GM19099 (cell line): Measurements from ENCODE around the gene MYLK4.

Experiments
- POLR2A ChIP-seq: IDR thresholded peaks from 3 replicates; pipeline ENCODE4 v1.6.1; 2011; ENCODE audit warnings: low read depth; ENCODE audit not compliant: insufficient read length; ENCODE audit errors: extremely low read depth

The MYLK4 gene

DNA sequence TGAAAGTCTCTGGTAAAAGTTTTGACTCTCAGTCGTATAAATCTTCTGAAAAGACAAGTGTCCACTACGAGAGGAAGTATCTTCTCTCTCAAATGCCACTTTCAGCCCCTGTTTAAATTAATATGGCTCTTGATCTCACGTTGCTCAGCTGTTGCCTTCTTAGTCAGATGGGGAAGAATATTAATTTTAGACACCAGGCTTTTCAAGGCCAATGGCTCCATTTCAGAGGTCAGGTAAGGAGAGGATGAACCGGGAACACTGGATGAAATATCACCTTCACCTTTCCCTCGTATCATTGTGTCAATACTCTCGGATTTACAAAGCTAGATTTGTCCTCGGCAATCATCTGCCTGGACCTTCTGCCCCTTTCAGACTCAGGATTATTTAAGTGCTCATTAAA lies at the start of gene MYLK4:
MYLK4 (minus strand) TSS at position 91 of the 400 bp plus-strand sequence. CDS start 1,628 bp downstream, outside the sequence.
- TF ChIP-seq POLR2A, result no peak

DNA sequence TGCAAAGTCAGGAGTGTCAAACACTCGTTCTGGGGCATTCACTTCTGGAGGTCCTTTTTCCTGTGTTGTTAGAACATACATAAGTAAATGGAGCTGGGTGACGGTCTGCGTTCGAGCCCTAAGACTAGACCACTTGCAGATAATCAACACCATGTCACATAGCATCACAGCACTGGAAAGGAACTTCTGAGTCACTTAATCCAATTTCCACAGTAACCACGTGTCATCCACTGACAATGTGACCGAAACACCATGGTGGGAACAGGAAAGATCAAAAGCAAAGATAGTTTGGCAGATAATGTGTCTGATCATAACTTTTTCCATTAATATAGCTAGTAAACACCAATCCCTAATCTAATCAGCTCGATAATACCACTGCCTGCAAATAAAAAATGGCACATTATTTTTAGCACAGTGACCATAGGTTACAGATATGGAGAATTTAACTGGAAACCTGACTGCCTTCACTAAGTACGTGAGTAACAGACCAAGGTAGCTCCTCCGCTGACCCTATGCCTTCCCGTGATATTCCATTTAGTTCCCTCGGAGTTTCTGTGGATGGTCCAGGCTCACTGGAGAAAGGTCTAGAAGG lies 49.3 kb upstream of the MYLK4 start:
- no peak for TF ChIP-seq POLR2A

DNA sequence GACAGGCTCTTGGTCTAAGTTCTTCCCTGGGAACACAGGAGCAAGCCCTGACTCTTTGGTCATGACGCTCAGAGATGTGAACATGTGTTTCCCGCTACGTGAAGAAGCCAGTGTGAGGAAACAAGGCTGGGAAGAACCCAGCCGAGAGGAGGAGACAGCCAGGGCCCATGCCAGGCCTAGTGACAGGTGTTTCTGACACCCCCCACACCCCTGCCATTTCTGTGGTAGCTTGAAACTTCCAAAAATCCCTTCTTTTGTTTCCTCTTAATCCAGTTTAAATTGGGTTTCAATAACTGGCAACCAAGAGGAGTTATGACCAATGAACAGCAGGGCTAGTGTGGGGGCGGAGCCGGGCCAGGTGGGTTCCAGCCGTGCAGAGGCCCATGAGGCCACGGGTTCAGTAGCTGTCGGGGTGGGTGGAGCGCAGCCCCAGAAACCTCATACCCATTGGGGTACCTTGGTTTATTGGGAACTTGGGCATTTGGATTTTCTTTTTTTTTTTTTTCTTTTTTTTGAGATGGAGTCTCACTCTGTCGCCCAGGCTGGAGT lies 47.9 kb upstream of the MYLK4 start:
- TF ChIP-seq POLR2A, result no peak

DNA sequence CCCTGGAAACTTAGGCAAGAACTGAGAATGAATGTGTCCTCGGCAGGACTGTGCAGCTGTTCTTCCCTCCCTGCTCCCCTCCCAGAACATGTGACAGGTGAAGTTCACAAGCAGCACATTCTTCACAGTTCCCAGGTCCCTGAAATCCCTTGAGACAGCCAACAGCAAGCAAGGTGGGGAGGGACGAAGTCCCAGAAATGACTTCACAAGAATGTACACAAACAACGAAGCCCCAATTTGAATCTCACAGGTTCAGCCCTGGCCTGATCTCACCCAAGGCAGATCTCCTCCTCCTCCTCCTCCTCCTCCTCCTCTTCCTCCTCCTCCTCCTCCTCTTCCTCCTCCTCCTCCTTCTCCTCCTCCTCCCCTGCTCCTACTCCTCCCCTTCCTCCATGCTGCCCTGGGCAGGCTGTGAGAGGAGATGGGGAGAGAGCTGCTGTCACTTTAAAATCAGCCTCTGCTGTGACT lies 46.9 kb upstream of the MYLK4 start:
- no peak for TF ChIP-seq POLR2A

DNA sequence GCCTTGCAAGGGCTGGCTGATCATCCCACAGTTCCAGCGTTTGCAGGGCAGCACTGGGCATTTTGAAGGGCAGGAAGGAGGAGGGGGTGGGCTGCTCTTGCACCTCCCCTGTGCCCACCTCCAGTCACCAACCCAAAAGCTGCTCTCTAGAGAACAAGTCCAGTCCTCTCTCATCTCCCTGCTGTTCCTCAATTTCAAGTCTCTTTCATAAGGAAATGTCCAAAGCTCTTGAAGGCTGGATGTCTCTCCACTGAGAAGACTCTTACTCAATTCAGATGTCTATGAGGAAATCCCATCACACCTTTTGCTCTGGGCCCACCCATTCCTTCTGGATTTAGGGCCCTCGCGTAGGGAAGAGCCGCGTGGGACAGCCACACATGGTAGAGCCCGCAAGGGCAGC lies 46.1 kb upstream of the MYLK4 start:
- TF ChIP-seq POLR2A, result no peak

DNA sequence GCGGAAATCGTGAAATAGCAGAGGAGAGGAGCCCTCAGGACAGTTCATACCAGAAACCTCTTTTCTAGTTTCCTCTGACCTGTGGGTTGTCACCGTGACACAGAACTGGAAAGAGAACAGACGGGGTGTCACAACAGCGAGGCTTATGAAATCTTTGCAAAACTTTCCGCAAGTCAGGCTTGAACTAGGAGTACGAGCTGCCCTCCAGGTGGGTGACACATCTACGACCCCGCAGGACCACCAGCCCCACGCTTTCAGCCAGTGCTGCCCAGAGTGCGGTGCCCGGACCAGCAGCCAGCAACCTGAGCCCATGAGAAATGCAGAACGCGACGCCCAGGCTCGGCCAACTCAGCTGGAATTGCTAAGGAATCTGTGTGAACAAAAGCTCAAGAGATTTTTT lies 45.2 kb upstream of the MYLK4 start:
- TF ChIP-seq POLR2A, result no peak

DNA sequence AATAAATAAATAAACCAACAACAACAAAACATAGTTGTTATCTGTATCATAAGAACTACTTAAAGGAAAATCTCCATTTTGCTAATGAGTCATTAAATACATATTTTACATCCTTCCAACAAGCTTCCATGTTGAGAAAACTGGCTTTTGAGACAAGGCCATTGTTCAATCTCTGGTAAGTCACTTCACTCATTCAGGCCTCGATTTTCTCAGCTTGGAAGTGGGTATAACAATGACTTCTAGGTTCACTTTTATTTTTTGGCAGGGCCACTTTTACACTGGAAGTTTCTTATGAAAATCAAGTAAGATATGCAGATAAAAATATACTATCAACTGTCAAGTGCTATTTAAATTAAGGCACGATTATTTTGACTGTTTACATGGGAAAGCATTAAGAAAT lies 44.4 kb upstream of the MYLK4 start:
- TF ChIP-seq POLR2A, result no peak

DNA sequence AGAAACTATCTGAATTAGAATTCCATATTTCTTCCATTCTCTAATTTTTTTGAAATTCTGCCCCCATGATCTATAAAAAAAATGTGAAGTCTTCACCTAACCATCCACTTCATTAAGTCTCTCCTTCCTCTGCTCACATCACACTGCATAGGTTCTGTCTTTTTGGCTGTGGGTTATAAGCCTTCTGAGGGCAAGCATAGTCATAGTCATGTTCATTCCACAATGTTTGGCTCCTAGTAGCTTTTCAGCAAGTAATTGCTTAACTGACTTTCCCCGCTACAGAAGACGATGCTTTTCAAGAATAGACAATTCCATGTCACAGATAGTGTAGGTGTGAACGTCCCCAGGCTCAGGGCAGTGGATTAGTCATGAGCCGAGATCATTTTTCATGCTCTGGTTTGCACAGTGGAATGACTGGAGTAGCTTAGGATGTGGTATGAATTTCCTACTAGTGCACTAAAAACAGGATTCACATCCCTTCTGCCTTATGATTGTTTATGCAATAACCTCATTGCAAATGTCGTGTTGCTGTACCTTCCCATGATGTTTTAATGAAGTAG lies 43.5 kb upstream of the MYLK4 start:
- TF ChIP-seq POLR2A, result no peak

DNA sequence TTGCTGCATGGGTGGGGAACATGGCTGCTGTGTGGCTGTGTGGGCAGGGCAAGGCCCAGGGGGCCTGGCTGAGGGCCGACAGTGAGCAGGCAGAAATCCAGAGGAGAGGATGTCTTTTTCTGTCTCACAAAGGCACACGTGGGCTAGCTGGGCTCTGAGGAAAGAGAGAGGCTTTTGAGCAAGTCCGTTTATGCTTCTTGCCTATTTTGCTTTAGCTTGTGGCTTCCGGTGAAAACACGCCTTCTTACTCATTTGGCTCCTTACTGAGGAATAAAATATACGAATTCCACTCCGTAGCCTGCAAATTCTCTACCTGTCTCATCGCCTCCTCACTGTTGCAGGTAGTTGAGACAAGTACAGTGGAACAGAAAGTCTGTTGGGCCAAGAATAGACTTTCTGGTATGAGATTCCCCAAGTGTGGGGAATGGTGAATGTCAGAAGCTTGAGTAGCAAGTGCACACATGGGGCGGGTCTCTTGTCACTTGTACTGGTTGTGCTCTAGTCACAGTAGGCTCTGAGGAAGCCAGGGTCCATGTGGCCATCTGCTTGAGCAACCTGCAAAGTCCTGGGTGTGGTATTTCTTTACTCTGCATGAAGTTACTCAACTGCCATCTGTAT lies 42.9 kb upstream of the MYLK4 start:
- no peak for TF ChIP-seq POLR2A

DNA sequence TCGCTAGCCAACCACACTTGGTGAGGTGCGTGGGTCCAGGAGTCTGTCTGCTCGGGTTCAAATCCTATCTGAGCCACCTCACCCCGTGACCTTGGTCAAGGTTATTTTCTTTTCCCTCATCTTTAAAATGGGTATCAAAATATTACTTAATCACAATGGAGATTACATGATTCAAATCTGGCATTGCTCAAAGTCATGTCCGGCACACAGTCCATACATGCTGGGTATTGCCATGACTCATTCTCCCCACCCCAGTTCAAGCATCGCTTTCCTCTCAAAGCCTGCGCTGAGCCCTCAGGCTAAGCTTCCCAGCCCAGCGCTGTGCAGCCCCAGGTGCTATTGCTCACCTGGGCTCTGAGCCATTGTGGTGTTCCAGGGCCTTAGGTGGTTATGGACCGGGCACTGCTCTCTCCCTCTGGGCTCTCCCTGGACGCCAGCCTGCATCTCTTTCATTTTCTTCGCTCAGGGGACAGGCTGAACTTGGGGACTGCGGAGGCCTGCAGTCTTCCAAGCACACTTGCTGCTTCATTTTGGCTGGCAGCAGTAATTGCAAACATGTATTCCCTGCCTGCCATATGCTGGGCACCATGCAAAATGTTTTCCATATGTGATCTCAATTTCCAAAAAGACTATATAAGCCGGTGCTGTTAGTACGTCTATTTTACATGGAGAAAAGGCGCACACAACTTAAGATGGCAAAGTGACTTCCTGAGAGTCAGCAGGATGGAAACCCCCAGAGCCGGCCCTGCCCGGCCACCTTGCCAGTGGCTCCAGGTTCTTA lies 41.8 kb upstream of the MYLK4 start:
- no peak for TF ChIP-seq POLR2A

DNA sequence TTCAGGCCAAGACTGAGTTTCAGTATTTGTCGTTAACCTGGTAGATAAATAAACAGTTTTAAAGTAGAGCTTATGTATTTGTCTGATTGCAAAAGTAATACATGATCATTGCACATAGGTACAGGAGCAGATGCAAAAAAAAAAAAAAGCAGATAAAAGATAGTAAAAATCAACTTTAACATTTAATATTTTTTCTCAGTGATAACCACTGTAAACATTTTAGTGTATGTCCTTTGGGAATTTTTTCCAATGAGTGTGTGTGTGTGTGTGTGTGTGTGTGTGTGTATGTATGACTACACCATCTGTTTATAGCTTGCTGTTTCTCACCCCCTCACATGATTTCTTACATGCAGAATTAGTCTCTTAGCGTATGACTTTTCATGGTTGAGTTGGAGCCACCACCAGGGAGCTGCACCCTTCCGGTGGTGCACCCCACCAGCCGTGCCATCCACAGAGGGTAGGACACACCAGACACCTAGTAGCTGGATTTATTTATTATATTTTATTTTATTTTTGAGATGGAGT lies 40.8 kb upstream of the MYLK4 start:
- no peak for TF ChIP-seq POLR2A

DNA sequence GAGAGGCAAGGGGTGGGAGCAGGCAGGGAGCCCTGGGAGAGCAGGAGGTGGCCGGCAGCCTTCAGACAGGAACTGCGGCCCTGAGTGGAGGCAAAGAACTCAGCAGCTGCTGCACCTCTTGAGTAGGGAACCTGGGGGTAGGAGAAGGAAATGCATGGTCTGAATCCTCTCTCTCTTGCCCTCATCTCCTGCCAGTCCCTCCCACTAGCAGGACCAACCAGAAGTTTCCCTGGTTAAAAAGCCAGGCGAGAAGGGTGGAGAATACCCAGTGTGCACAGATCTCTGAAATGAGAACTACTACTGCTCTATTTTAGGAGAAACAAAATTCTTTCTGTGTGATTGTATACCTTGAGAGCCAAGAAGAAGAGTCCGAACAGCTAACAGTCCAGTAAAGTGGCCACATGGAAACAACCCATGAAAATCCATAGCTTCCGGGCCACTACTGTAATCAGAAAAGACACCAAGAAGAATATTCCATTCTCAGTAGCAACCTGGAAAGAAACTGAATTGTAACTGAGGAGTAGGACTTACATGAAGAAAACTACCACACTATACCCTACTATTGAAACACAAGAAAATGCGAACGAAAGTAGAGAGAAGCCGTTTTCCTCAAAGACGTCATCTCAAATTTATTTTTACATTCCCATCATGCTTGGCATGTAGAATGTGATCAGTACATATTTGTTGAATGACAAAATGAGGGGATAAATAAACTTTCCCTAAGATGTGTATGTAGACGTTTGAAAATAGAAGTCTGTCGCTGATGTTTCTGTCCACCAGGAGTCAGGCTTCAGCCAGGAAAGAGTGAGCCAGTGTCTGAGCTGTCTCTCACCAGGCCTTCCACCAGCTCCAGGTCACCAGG lies 40.1 kb upstream of the MYLK4 start:
- no peak for TF ChIP-seq POLR2A

DNA sequence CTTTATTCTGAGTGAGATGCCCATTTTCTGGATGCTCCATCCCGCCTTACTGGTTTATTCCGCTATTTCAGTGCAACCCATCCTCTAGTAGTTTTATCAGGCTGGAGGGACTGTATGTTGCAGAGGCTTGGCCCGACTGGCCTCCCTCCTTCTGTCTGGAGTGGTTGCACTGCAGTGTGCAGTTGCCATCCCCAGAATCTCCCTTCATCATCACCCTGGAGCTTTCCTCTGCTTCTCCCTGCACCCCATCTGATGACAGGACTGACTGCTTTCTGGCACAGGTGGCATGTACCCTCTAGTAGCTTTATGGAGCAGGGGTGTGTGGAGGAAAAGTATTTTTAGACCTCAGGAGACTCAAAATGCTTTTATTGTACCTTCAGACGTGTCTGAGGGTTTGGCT lies 35.5 kb upstream of the MYLK4 start:
- no peak for TF ChIP-seq POLR2A

DNA sequence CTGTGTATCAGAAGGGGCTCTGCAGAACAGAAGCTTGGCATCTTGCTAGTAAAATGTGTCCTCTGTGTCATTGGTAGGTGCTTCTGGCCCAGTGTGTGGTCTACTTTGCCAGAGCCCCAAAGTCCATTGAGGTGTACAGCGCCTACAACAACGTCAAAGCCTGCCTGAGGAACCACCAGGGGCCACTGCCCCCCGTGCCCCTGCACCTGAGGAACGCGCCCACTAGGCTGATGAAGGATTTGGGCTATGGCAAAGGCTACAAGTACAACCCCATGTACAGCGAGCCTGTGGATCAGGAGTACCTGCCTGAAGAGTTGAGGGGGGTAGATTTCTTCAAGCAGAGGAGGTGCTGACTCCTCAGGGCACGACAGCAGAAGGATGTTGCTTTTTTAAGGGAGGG lies 34.2 kb upstream of the MYLK4 start:
- TF ChIP-seq POLR2A, result no peak
